ENCODE results near the gene FRRS1.

The FRRS1 gene

DNA sequence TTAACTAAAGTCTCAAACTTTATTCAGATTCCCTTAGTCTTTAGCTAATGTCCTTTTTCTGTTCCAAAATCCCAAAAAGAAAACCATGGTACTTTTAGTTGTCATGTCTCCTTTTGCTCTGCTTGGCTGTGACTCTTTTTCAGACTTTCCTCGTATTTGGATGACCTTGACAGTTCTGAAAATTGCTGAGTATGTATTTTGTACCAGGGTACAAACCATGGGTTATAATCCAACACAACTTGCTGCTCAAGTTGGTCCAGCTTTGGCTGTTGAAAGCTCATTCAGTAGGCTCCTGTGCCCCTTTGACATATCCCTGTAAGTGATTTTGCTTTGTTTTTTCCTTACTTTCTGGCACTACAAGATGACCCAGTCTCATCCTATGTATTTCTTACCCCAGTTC is 68.9 kb downstream of the FRRS1 start:
- no peak for DNase-seq
- in situ Hi-C loops (cut with MboI; ENCODE audit: low pct_unique_long_range_greater_than_20kb, low sequenced_read_pairs) = no loop called here

GRCh38 chr1:99696616-99697015 is 69.8 kb downstream of the FRRS1 start:
- in situ Hi-C loops (cut with MboI; ENCODE audit: low pct_unique_long_range_greater_than_20kb, low sequenced_read_pairs) = no loop called here
- DNase-seq = no peak

DNA sequence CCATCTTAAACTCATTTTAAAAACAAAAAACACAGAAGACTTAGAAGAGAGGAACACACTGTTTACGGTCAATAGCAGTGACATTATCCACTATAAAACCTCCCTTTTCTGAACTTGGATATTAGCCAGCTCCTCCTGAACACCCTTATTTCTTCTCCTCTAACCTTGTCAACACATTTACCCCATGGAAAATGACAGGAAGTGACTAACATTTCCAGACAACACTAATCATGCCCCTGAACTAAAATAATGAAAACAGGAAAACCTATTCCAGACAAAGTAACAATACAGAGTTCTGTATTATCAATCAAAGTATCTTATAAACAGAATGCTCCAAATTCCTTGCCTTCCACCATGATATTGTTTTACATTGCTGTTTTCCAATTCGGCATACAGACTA is 75.3 kb downstream of the FRRS1 start:
- no peak for DNase-seq
- in situ Hi-C loops (cut with MboI; ENCODE audit: low pct_unique_long_range_greater_than_20kb, low sequenced_read_pairs) = no loop called here

DNA sequence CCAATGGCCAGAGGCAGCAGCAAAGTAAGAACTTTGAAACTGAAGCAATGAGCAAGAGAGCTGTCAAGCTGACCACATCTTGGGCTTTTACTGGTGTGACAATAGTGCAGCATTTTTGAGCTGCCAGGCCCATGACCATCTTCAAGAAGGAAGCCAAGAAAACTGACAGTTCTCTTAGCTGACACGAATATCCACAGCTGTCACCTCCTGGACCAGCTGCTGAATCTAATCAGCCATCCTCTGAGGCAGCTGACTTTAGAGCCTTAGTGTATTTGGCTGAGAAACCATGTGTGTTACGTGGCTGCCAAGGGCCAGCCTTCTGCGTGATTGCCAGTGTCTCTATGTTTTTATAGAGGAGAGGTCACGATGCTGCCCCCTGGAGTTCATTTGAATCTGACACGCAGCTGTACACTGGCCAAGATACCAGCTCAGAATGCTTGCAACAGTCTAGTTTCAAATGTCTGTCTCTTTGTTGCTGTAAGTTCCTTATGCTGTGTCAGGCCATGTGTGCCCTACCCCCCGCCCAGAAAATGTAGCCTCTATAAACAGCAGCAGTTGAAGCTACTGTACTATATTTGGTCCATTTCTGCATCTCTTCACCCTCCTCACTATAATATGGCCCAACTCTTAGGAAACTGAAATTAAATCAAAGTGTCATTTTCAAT is 80.8 kb downstream of the FRRS1 start:
- peak; percentile 71 for DNase-seq
- in situ Hi-C loops (cut with MboI; ENCODE audit: low pct_unique_long_range_greater_than_20kb, low sequenced_read_pairs) = no loop called here

DNA sequence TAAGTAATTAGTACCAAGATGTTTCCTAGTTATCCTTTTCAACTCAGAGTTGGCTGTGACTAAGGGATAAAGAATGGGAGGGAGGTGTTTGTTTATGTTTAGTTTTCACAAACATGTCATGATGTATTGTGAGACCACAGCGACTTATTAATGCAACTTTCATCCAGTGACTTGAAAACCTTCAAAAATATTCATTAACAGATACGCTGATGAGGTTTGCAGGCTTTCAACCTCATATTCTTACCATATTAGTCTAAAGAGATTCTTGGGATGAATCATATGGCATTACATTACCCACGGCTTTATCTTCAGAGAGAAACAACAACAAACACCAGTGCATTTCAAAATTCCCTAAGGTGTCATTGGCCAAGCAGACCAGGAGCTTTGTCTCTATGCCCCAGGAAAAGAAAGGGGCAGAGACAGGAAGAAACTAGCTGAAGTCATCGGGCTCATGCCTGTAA is 84.1 kb downstream of the FRRS1 start:
- in situ Hi-C loops (cut with MboI; ENCODE audit: low pct_unique_long_range_greater_than_20kb, low sequenced_read_pairs) = no loop called here
- no peak for DNase-seq

DNA sequence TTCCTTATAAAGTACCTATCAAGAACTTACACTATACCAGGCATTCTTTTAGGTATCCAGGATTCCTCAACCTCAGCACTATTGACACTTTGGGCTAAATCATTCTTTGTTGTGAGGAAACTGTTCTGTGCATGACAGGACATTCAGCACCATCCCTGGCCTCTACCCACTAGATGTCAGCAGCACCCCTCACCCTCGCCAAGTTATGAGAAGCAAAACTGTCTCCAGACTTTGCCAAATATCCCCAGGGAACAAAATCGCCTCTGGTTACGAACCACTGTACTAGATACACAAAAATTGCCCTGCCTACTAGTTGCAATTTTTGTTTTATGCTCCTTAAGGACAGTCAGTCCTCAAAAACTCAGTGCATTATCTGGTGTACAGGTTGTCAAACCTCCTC is 84.9 kb downstream of the FRRS1 start:
- DNase-seq = no peak
- in situ Hi-C loops (cut with MboI; ENCODE audit: low pct_unique_long_range_greater_than_20kb, low sequenced_read_pairs) = no loop called here

DNA sequence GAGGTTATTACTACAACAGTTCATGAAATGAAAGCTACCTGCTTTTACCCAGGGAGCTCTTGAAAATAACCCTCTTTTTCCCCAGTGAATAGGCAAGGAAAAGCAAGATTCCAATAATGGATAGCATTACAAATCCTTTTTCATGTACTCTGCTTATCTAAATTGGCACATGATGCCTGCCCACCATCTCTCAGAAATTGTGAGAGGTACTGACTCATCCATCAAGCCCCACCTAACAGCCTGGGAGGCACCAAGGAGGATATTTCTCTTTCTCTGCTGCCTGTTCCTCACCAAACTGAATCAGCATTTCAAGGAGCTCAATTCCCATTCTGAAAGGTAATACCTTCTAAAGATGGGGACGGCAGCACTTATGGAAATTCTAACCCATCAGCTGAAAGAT is 86.2 kb downstream of the FRRS1 start:
- DNase-seq = no peak
- in situ Hi-C loops (cut with MboI; ENCODE audit: low pct_unique_long_range_greater_than_20kb, low sequenced_read_pairs) = no loop called here

- in situ Hi-C loops (cut with MboI; ENCODE audit: low pct_unique_long_range_greater_than_20kb, low sequenced_read_pairs) = no loop called here
- DNase-seq = no peak
Measured at GRCh38 chr1:99677416-99677815, 89.0 kb downstream of the FRRS1 start.

- in situ Hi-C loops (cut with MboI; ENCODE audit: low pct_unique_long_range_greater_than_20kb, low sequenced_read_pairs) = no loop called here
- no peak for DNase-seq
Measured at GRCh38 chr1:99676876-99677275, 89.6 kb downstream of the FRRS1 start.

GRCh38 chr1:99675994-99676393 is 90.4 kb downstream of the FRRS1 start:
- in situ Hi-C loops (cut with MboI; ENCODE audit: low pct_unique_long_range_greater_than_20kb, low sequenced_read_pairs) = no loop called here
- DNase-seq = no peak

GRCh38 chr1:99675292-99675691 is 91.1 kb downstream of the FRRS1 start:
- in situ Hi-C loops (cut with MboI; ENCODE audit: low pct_unique_long_range_greater_than_20kb, low sequenced_read_pairs) = no loop called here
- no peak for DNase-seq

- DNase-seq = no peak
- in situ Hi-C loops (cut with MboI; ENCODE audit: low pct_unique_long_range_greater_than_20kb, low sequenced_read_pairs) = no loop called here
Measured at GRCh38 chr1:99674115-99675064, 92.0 kb downstream of the FRRS1 start.

GRCh38 chr1:99673315-99673714 is 93.1 kb downstream of the FRRS1 start:
- in situ Hi-C loops (cut with MboI; ENCODE audit: low pct_unique_long_range_greater_than_20kb, low sequenced_read_pairs) = no loop called here
- DNase-seq = no peak

DNA sequence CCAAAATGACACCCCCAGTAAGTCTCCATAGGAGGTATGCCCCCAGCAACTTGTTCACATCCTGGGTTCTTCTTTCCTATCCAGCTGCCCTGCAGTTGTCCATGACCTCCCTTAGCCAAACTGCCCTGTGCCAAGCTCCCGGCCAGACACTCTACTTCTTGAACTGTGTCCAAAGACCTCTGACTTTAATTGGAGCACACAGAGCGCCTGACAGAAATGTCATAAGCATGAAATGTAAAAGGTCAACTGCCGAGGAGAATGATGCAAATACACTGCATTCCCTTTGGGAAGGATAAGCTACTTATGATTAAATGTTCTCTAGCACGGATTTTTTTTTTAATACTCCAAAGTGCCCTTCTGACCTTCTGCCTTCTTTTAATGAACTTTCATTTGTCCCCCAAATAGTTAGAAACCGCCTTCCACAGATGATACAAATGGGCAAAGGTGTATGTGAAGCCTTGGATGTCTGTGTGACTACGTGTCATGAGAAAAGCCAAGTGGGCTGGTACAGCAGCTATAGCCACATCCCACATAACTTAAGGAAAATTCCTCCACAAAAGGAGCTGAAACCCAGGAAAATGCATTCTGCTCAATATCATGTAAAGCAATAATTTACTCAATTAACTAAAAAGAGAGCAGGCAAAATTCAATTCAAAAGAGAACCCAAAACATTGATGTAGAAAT is 93.8 kb downstream of the FRRS1 start:
- in situ Hi-C loops (cut with MboI; ENCODE audit: low pct_unique_long_range_greater_than_20kb, low sequenced_read_pairs) = no loop called here
- no peak for DNase-seq

- no peak for DNase-seq
- in situ Hi-C loops (cut with MboI; ENCODE audit: low pct_unique_long_range_greater_than_20kb, low sequenced_read_pairs) = no loop called here
Measured at GRCh38 chr1:99672038-99672437, 94.4 kb downstream of the FRRS1 start.

DNA sequence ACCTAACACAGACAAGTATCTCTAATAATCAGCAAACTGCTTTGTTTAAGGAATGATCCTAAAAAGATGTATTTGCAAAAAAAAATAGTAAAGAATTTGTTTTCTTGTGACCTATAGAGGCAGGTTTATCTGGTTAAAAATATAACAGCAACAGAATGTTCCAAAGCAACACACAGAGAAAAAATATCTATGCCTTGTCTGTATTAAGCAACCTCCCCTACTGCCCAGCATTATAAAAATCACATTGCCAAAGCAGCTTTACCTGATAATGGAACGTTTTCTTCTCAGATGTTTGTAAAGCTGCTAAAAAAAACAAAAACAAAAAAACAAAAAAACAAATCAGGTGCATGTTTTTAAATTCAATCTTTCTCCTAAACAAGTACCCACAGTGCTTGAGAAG is 95.9 kb downstream of the FRRS1 start:
- no peak for DNase-seq
- in situ Hi-C loops (cut with MboI; ENCODE audit: low pct_unique_long_range_greater_than_20kb, low sequenced_read_pairs) = no loop called here

DNA sequence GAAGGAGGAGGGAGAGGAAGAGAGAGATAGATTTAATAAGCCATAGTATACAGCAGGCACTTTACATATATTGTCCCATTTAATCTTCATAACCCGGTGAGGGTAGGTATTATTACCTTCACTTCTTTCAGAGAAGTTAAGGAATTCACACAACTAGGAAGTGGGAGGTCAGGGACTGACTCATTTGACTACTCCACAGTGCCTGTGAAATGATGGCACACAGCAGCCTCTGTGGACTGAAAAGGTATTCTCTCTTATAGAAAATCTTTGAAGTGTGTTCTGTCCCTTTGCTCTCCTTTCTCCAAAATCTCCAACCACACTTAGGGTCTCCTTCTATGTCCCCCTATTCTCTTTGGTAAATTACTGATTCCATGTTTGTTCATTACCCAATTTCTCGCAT is 96.6 kb downstream of the FRRS1 start:
- in situ Hi-C loops (cut with MboI; ENCODE audit: low pct_unique_long_range_greater_than_20kb, low sequenced_read_pairs) = no loop called here

GRCh38 chr1:99669376-99669775 is 97.1 kb downstream of the FRRS1 start:
- DNase-seq = no peak
- in situ Hi-C loops (cut with MboI; ENCODE audit: low pct_unique_long_range_greater_than_20kb, low sequenced_read_pairs) = no loop called here

More for the DNA sequence above, 96.6 kb downstream of the FRRS1 start:
- DNase-seq = no peak

GRCh38 chr1:99665212-99665611 is 101.2 kb downstream of the FRRS1 start:
- in situ Hi-C loops (cut with MboI; ENCODE audit: low pct_unique_long_range_greater_than_20kb, low sequenced_read_pairs) = no loop called here
- DNase-seq = no peak

DNA sequence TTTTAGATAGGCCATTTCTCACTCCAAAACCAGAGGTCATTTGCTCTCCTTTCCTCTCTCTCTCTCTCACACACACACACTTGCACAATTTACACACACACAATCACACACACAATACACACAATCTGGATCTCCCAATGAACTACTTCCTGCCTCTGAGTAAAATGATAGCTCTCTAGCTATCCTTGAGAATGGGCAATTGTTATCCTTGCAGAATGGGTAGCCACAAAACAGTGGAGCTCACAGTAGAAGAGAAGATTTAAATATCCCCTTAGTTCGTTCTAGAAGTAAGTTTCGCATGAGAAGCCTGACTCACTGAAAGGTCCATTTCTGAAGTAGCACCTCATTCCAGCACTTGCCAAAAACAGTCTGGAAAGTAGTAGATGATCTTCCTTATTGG is 102.9 kb downstream of the FRRS1 start:
- no peak for DNase-seq
- in situ Hi-C loops (cut with MboI; ENCODE audit: low pct_unique_long_range_greater_than_20kb, low sequenced_read_pairs) = no loop called here
